Measurements from ENCODE around the gene TBCD.
A peak's percentile ranks its signal among the peaks of the same experiment; 100 is the strongest.

TBCD gene

GRCh38 chr17:82887255-82888164 lies 135.6 kb downstream of the TBCD start:
- no peak for DNase-seq (ENCODE audit: low read depth in 3 of 3)

GRCh38 chr17:82888583-82889495 lies 137.0 kb downstream of the TBCD start:
- DNase-seq (ENCODE audit: low read depth in 3 of 3) = no peak

GRCh38 chr17:82889496-82890338 lies 137.9 kb downstream of the TBCD start:
- no peak for DNase-seq (ENCODE audit: low read depth in 3 of 3)

- no peak for DNase-seq (ENCODE audit: low read depth in 3 of 3)
Measured at GRCh38 chr17:82890339-82890730, 138.5 kb downstream of the TBCD start.

- no peak for DNase-seq (ENCODE audit: low read depth in 3 of 3)
Measured at GRCh38 chr17:82890926-82891678, 139.2 kb downstream of the TBCD start.

- no peak for DNase-seq (ENCODE audit: low read depth in 3 of 3)
Measured at GRCh38 chr17:82891911-82892310, 140.0 kb downstream of the TBCD start.

- peak in 2 of 3 donors; percentile 24 to 36 for DNase-seq (ENCODE audit: low read depth in 3 of 3)
Measured at GRCh38 chr17:82892899-82893565, 141.2 kb downstream of the TBCD start.

- no peak for DNase-seq (ENCODE audit: low read depth in 3 of 3)
Measured at GRCh38 chr17:82893779-82894178, 141.9 kb downstream of the TBCD start.

- no peak for DNase-seq (ENCODE audit: low read depth in 3 of 3)
Measured at GRCh38 chr17:82894389-82894788, 142.5 kb downstream of the TBCD start.

GRCh38 chr17:82895087-82895486 lies 143.2 kb downstream of the TBCD start:
- no peak for DNase-seq (ENCODE audit: low read depth in 3 of 3)

GRCh38 chr17:82896071-82897000 lies 144.5 kb downstream of the TBCD start:
- no peak for DNase-seq (ENCODE audit: low read depth in 3 of 3)

- no peak for DNase-seq (ENCODE audit: low read depth in 3 of 3)
Measured at GRCh38 chr17:82897514-82898249, 145.8 kb downstream of the TBCD start.

GRCh38 chr17:82898976-82899514 lies 147.2 kb downstream of the TBCD start:
- no peak for DNase-seq (ENCODE audit: low read depth in 3 of 3)

- DNase-seq (ENCODE audit: low read depth in 3 of 3) = no peak
Measured at GRCh38 chr17:82899941-82900340, 148.1 kb downstream of the TBCD start.

GRCh38 chr17:82900741-82901140 lies 148.9 kb downstream of the TBCD start:
- DNase-seq (ENCODE audit: low read depth in 3 of 3) = no peak

- DNase-seq (ENCODE audit: low read depth in 3 of 3) = no peak
Measured at GRCh38 chr17:82901356-82901755, 149.5 kb downstream of the TBCD start.

GRCh38 chr17:82901856-82902255 lies 150.0 kb downstream of the TBCD start:
- DNase-seq (ENCODE audit: low read depth in 3 of 3) = no peak

Data from stimulated activated CD4-positive, alpha-beta T cell treated with anti-CD3 and anti-CD28 coated beads, TNF-alpha, amount 100 ng/mL, for 48 hours (primary cell).